Chondrocyte (in vitro differentiated cells): ENCODE measurements around the gene KAT6B. TPM values are rescaled to one million over a fixed set of nuclear protein-coding genes. Genes with fewer than 3 reads are reported as not detected.

ENCODE experiments used
- DNase-seq: peaks from one replicate; pipeline ENCODE4 v3.0.0; 2021; ENCODE audit warnings: mixed read lengths, low spot score
- H3K27ac Mint-ChIP-seq: one replicate; pipeline ENCODE4 v1.8.0; 2021; ENCODE audit warnings: mild to moderate bottlenecking, moderate library complexity, mixed read lengths; ENCODE audit not compliant: unreplicated experiment
- H3K27me3 Mint-ChIP-seq: 2 replicates; pipeline ENCODE4 v1.8.0; 2021; ENCODE audit warnings: low read depth, mixed read lengths
- H3K36me3 Mint-ChIP-seq: 2 replicates; pipeline ENCODE4 v1.8.0; 2021; ENCODE audit warnings: low read depth, mixed read lengths
- H3K4me1 Mint-ChIP-seq: 2 replicates; pipeline ENCODE4 v1.8.0; 2021; ENCODE audit warnings: low read depth, mild to moderate bottlenecking, mixed read lengths
- H3K4me3 Mint-ChIP-seq: one replicate; pipeline ENCODE4 v1.8.0; 2021; ENCODE audit warnings: mild to moderate bottlenecking, moderate library complexity, mixed read lengths; ENCODE audit not compliant: unreplicated experiment
- H3K9me3 Mint-ChIP-seq: 2 replicates; pipeline ENCODE4 v1.8.0; 2021; ENCODE audit warnings: low read depth, mixed read lengths
- total RNA-seq: library from RNA; stranded (reverse); gene quantifications from 3 replicates; pipeline ENCODE4 v1.2.1, GENCODE V29; 2021
- TF ChIP-seq, protein P1 (sequence below): fragments of 200-600 bp; sonication (generic); IDR thresholded peaks from 2 replicates; pipeline ENCODE4 v1.5.0; 2021; ENCODE audit warnings: antibody characterized with exemption, mild to moderate bottlenecking, moderate library complexity

The KAT6B gene
- total RNA-seq, 1 donor from 2014 or later: 20.8 TPM

GRCh38 chr10:74973741-74974392, 147.5 kb downstream of the KAT6B start:
- TF ChIP-seq, protein P1, sequence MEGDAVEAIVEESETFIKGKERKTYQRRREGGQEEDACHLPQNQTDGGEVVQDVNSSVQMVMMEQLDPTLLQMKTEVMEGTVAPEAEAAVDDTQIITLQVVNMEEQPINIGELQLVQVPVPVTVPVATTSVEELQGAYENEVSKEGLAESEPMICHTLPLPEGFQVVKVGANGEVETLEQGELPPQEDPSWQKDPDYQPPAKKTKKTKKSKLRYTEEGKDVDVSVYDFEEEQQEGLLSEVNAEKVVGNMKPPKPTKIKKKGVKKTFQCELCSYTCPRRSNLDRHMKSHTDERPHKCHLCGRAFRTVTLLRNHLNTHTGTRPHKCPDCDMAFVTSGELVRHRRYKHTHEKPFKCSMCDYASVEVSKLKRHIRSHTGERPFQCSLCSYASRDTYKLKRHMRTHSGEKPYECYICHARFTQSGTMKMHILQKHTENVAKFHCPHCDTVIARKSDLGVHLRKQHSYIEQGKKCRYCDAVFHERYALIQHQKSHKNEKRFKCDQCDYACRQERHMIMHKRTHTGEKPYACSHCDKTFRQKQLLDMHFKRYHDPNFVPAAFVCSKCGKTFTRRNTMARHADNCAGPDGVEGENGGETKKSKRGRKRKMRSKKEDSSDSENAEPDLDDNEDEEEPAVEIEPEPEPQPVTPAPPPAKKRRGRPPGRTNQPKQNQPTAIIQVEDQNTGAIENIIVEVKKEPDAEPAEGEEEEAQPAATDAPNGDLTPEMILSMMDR: no peak

DNA sequence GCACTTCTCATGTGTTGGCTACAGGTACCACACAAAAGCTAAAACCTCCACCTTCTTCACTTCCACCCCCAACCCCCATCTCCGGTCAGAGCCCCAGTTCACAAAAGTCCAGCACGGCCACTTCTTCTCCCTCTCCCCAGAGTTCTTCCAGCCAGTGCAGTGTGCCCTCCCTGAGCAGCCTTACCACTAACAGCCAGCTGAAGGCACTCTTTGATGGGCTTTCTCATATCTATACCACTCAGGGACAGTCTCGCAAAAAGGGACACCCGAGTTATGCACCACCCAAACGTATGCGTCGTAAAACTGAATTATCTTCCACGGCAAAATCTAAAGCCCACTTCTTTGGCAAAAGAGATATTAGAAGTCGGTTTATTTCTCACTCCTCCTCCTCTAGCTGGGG, 149.4 kb downstream of the KAT6B start:
- no peak overlapping the region for H3K4me3 Mint-ChIP-seq
- H3K27ac Mint-ChIP-seq: no peak overlapping the region
- H3K4me1 Mint-ChIP-seq: peaks cover 3% of the 10 kb centered on the region
- H3K36me3 Mint-ChIP-seq: peaks cover 16% of the 10 kb centered on the region
- no peaks in the 10 kb centered on the region for H3K27me3 Mint-ChIP-seq
- no peak for DNase-seq
- no peaks in the 10 kb centered on the region for H3K9me3 Mint-ChIP-seq
- TF ChIP-seq, protein P1: no peak

More at GRCh38 chr10:74973741-74974392, 147.5 kb downstream of the KAT6B start:
- Mint-ChIP-seq H3K9me3 (no peaks in the 10 kb centered on the region), H3K27me3 (no peaks in the 10 kb centered on the region), H3K36me3 (peaks cover 13% of the 10 kb centered on the region), H3K4me3 (no peak overlapping the region), H3K4me1 (peaks cover 10% of the 10 kb centered on the region), H3K27ac (no peak overlapping the region)
- DNase-seq: no peak

GRCh38 chr10:74976565-74976964, 150.2 kb downstream of the KAT6B start:
- H3K36me3 Mint-ChIP-seq: peaks cover 16% of the 10 kb centered on the region
- no peaks in the 10 kb centered on the region for H3K9me3 Mint-ChIP-seq
- no peak overlapping the region for H3K27ac Mint-ChIP-seq
- no peak for DNase-seq
- no peaks in the 10 kb centered on the region for H3K27me3 Mint-ChIP-seq
- H3K4me3 Mint-ChIP-seq: no peak overlapping the region
- peaks cover under 1% of the 10 kb centered on the region for H3K4me1 Mint-ChIP-seq
- TF ChIP-seq, protein P1: no peak

DNA sequence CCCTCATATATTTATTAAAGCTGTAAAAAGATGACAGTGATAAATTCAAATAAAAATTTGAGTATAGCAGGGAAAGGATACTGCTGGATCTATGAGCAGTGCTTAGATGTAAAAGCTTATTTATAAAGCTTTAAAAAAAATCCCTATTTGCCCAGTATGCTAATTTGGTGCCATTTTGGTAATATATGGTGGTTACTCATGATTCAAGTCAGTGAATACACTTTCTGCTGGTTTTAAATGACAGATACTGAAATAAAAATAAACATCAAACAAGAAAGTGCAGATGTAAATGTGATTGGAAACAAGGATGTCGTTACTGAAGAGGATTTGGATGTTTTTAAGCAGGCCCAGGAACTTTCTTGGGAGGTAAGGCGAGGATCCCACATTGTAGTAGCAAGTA, 150.7 kb downstream of the KAT6B start:
- Mint-ChIP-seq H3K27ac (no peak overlapping the region), H3K4me1 (no peaks in the 10 kb centered on the region), H3K4me3 (no peak overlapping the region), H3K36me3 (peaks cover 16% of the 10 kb centered on the region), H3K9me3 (no peaks in the 10 kb centered on the region), H3K27me3 (no peaks in the 10 kb centered on the region)
- TF ChIP-seq, protein P1: no peak
- DNase-seq: no peak

- TF ChIP-seq, protein P1: no peak
- no peaks in the 10 kb centered on the region for H3K27me3 Mint-ChIP-seq
- H3K27ac Mint-ChIP-seq: no peak overlapping the region
- peaks cover 20% of the 10 kb centered on the region for H3K36me3 Mint-ChIP-seq
- H3K9me3 Mint-ChIP-seq: no peaks in the 10 kb centered on the region
- H3K4me1 Mint-ChIP-seq: no peaks in the 10 kb centered on the region
- H3K4me3 Mint-ChIP-seq: no peak overlapping the region
- no peak for DNase-seq
Observed at GRCh38 chr10:74977913-74978847, 151.8 kb downstream of the KAT6B start.
